Stimulated activated CD4-positive, alpha-beta T cell treated with anti-CD3 and anti-CD28 coated beads, Interleukin-1b, Interleukin-23, amount 100 ng/mL, for 24 hours (primary cell): ENCODE measurements around the gene TMC8.
"Not testable (repeated sequence)": the region's sequence is repeated elsewhere in the genome, so short reads cannot be mapped to it uniquely, and the experiment has no call there.

Source experiments
- DNase-seq, 4 experiments: peaks; one replicate each; pipeline ENCODE4 v3.0.0-alpha.2; 2020; ENCODE audit warnings: low read depth in 4 of 4, low spot score in 1 of 4

The TMC8 gene

GRCh38 chr17:78154903-78155811 is 24.6 kb downstream of the TMC8 start:
- DNase-seq, result no peak

- DNase-seq, result no peak
Measured at GRCh38 chr17:78159575-78160158, 29.1 kb downstream of the TMC8 start.

GRCh38 chr17:78163881-78164747 is 33.5 kb downstream of the TMC8 start:
- DNase-seq, result no peak

DNA sequence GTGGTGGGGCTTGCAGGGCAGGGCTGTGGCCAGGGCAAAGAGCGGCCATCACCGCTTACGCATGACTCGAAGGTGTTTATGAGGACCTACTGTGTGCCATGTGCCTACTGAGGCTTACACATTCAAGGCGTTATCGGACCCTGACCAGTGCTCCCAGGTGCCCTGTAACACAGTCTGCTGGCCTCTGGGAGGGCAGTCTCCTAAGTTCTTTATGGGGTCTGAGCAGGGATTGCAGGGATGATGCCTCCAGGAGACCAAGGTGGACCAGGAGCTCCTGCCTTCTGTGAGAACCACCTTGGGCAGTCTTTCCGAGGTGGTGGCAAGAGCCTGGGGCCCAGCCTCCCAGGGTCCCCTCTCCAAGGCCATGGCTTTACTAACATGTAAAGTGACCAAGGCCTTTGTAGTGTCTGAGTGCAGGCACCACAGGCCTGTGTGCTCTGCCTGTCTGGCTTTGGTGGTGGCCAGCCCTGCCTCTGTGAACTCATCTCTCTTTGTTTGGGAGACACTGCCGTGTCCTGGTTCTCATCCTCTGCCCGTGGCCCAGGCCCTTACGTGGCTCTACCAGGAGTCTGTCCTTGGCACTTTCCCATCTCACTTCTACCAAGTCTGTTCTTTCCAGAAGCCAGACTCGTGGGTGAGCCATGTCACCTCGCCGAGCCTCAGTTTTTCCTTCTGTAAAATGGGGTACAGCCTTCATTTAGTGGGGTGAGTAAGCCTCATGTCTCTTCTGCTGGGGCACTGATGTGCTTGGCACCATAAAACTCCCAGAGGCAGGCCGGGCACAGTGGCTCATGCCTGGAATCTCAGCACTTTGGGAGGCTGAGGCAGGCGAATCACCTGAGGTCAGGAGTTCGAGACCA is 34.4 kb downstream of the TMC8 start:
- DNase-seq, result no peak

DNA sequence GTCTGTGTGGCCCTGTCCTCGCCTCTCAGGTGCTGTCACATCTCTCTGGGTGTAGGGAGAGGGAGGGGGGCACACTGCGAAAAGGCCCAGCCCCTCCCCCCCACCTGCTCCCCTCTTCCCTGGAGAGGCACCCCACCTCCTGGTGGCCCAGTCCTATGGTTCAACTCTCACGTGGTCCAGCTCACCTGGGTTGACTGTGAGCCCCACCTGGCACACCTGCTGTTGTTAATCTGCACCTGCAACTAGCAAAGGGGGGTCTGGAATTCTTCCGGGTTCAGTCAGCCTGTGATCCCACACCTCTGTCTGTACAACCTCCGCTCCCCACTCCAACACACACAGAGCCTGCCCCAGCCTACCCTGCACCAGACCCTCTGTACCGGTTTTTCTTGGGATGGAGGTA is 35.8 kb downstream of the TMC8 start:
- DNase-seq, result no peak

DNA sequence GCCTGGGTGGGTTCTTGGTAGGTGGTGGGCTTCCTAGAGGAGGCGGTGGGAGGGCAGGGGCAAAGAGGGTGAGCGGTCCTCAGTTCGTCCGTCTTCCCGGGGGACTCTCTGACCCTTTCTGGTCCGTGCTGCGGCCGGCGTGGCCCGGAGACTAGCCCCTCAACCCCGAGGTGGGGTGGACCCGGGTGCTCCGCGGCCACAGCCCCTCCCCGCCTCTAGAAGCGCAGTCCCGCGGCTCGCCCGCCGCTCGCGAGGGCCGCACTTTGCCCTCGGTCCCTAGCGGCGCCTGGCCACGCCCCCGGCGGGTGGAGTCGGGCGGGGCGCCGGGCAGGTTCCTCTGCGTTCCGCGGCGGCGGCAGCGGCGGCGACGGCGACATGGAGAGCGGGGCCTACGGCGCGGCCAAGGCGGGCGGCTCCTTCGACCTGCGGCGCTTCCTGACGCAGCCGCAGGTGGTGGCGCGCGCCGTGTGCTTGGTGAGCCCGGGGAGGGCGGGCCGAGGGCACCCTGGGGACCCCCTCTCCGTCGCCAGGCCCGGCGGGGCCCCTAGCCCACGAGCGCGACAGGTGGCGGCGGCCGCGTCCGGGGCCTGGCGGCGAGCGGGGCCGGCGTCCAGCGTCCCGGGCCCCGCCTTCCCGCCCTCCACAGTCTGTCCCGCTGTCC is 37.8 kb downstream of the TMC8 start, which contains the start of gene SYNGR2:
Gene SYNGR2 (plus strand): TSS at position 340 of the 661 bp plus-strand sequence. CDS start 36 bp downstream, at position 376.
- peak; percentile 71 to 82 (median 78) for DNase-seq

DNA sequence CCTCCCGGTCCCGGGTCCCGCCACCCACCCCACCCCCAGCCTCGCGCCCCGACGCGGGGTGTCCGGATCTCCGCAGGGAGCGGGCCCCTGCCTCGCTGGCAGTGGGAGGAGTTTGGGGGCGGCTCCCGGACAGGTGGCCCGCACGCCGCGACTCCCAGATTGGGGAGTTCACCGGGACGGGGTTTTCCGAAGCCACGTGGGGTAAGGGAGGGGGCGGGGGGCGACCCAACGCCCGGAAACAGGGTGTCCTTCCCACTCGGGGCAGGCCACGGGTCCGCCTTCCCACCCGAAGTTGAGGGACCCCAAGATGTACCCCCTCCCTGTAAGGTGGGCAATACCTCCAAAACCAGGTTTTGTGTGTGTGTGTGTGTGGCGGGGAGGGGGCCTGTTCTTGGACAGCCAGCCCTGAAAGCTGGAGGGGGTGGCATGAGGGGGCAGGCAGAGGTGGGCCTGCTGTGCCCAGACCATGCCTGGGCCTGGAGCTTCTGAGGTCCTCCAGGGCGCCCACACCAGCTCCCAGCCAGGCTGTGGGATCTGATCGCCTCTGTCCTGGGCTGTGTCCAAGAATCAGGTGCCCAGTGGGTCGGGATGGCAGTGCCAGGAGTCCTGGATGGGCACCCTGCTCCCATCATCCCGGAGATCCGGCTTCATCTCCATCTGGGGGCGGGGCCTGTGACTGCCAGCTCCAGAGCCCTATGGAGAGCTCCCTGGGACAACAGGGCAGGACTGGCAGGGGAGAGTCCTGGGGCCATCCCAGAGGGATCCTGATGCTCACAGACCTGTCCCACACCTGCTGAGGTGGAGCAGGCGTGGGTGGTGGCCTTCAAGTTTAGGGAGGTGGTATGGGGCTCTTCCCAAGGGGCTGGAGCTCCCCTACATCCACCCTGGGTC is 38.6 kb downstream of the TMC8 start:
- DNase-seq, result peak in 3 of 4 experiments; percentile 42 to 58 (median 45)

- no peak for DNase-seq
Measured at GRCh38 chr17:78170692-78171590, 40.4 kb downstream of the TMC8 start.

DNA sequence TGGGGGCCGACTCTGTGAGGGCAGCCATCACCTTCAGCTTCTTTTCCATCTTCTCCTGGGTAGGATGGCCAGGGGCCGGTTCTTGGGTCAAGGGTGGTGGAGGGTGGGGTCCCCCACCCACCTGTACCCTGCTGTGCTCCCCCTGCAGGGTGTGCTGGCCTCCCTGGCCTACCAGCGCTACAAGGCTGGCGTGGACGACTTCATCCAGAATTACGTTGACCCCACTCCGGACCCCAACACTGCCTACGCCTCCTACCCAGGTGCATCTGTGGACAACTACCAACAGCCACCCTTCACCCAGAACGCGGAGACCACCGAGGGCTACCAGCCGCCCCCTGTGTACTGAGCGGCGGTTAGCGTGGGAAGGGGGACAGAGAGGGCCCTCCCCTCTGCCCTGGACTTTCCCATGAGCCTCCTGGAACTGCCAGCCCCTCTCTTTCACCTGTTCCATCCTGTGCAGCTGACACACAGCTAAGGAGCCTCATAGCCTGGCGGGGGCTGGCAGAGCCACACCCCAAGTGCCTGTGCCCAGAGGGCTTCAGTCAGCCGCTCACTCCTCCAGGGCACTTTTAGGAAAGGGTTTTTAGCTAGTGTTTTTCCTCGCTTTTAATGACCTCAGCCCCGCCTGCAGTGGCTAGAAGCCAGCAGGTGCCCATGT is 41.1 kb downstream of the TMC8 start:
- DNase-seq, result not testable (repeated sequence)

GRCh38 chr17:78172249-78173051 is 41.9 kb downstream of the TMC8 start:
- DNase-seq, result no peak

- DNase-seq, result no peak
Measured at GRCh38 chr17:78173097-78173715, 42.6 kb downstream of the TMC8 start.

DNA sequence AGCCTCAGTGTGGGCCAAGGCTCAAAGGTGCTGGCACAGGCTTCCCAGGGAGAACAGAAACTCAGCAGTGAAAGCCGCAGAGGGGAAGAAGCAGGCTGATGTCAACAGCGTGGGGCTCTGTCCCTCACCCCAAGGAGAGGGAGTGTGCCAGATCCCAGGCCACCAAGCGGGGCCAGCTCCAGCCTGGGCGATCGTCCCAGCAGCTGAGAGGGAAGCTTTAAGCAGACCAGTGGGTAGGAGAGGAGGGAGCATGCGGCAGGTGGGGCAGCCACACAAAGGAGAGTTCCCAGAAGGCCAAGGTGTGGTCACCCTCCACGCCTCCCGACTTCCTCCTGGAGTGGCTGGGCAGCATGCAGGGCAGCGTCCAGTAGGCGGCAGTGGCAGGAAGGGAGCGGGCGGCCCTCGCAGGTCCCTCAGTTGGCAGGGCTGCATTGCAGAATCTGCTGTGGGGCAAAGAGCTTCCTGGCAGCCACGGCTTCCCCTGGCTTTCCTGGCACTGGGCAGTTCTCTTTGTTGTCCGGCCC is 43.8 kb downstream of the TMC8 start:
- DNase-seq, result no peak

GRCh38 chr17:78174870-78175642 is 44.5 kb downstream of the TMC8 start:
- DNase-seq, result no peak

DNA sequence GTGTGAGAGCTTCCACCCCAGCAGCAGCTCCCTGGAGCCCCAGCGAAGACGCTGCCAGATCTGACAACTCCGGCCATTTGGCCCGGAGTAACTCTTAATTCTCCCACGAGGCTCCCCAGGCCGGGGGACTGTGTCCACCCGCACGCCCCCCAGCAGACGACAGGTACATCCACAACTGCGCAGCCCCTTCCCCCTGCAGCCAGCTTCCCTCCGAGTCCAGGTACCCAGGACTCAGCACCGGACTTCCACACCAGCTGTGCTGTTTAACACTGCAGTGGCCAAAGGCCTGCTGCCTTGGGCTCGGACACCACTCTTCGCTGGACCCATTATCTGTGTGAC is 45.0 kb downstream of the TMC8 start:
- no peak for DNase-seq

DNA sequence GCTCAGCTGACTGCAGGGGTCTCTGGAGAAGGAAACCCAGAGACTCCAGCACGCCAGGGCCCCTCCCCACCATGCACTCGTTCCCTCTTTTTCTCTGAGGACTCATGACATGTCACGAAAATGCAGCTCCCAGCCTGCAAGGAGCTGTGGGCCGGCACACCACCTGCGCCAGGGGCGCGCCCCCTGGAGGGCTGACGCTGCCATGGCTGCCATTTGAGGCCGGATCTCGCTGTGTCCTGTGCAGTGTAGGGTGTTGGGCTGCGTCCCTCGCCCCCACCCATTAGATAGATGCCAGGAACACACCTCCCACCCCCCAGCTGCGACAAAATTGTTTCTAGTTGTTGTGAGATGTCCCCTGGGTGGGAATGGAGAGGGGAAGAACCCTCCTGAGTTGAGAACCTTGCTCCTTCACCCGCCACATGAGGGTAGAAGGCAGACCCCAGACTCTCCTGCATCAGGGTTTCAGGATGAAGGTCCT is 46.0 kb downstream of the TMC8 start:
- DNase-seq, result peak; percentile 47 to 69 (median 58)
